ENCODE results near the gene NRTN.
"Not testable (repeated sequence)": the region's sequence is repeated elsewhere in the genome, so short reads cannot be mapped to it uniquely, and the experiment has no call there.

Gene NRTN

GRCh38 chr19:5850743-5851293, 46.0 kb downstream of the NRTN start:
- no peak for ATAC-seq (ENCODE audit: insufficient read depth, low read depth)
- no peak for TF ChIP-seq CTCF (IDR thresholded peaks at IDR 0.05; ENCODE audit: borderline replicate concordance, extremely low read depth, low read length, poor library complexity, severe bottlenecking)
- TF ChIP-seq EZH2 (IDR thresholded peaks at IDR 0.05; ENCODE audit: borderline replicate concordance, low read depth, low read length, severe bottlenecking), result no peak
- no peak overlapping the region for H3K27ac ChIP-seq (ENCODE audit: low read length)
- H3K9me3 ChIP-seq (ENCODE audit: insufficient read depth, low read length, severe bottlenecking), result no peaks in the 10 kb centered on the region
- no peaks in the 10 kb centered on the region for H3K4me1 ChIP-seq (ENCODE audit: insufficient read depth, low read length)
- no peak overlapping the region for H3K9ac ChIP-seq (ENCODE audit: low read depth, low read length)
- H3K27me3 ChIP-seq (ENCODE audit: insufficient read depth, low read length, poor library complexity), result no peaks in the 10 kb centered on the region
- H3K36me3 ChIP-seq (ENCODE audit: insufficient read depth, low read length), result no peaks in the 10 kb centered on the region
- H3K79me2 ChIP-seq (ENCODE audit: insufficient read depth, low read length), result no peaks in the 10 kb centered on the region
- no peak overlapping the region for H3K4me3 ChIP-seq (ENCODE audit: low read depth in 1 of 2, low read length in 2 of 2)
- H2AFZ ChIP-seq (ENCODE audit: low read depth, low read length), result no peak overlapping the region
- H4K20me1 ChIP-seq (ENCODE audit: insufficient read depth, low read length), result no peaks in the 10 kb centered on the region
- no peak overlapping the region for H3K4me2 ChIP-seq (ENCODE audit: insufficient read depth, low read length)
- DNase-seq, result no peak

GRCh38 chr19:5851302-5851701, 46.4 kb downstream of the NRTN start, which contains the start of gene FUT3:
Gene FUT3, minus strand, starts transcription at chr19:5851449.
- Histone ChIP-seq H2AFZ (ENCODE audit: low read depth, low read length) (no peak within 1 kb of the TSS), H3K4me2 (ENCODE audit: insufficient read depth, low read length) (no peak within 1 kb of the TSS)

GRCh38 chr19:5854121-5854520, 49.3 kb downstream of the NRTN start:
- H4K20me1 ChIP-seq (ENCODE audit: insufficient read depth, low read length); H3K36me3 ChIP-seq (ENCODE audit: insufficient read depth, low read length); DNase-seq; H3K27ac ChIP-seq (ENCODE audit: low read length); H2AFZ ChIP-seq (ENCODE audit: low read depth, low read length); H3K9me3 ChIP-seq (ENCODE audit: insufficient read depth, low read length, severe bottlenecking); H3K9ac ChIP-seq (ENCODE audit: low read depth, low read length); H3K4me1 ChIP-seq (ENCODE audit: insufficient read depth, low read length); H3K4me2 ChIP-seq (ENCODE audit: insufficient read depth, low read length); H3K27me3 ChIP-seq (ENCODE audit: insufficient read depth, low read length, poor library complexity); ATAC-seq (ENCODE audit: insufficient read depth, low read depth); H3K4me3 ChIP-seq (ENCODE audit: low read depth in 1 of 2, low read length in 2 of 2); H3K79me2 ChIP-seq (ENCODE audit: insufficient read depth, low read length): not testable (repeated sequence)

More at GRCh38 chr19:5851302-5851701, 46.4 kb downstream of the NRTN start, which contains the start of gene FUT3:
- no peak within 1 kb of the TSS for H3K4me3 ChIP-seq (ENCODE audit: low read depth in 1 of 2, low read length in 2 of 2)
- DNase-seq, result no peak
- no peak within 1 kb of the TSS for H3K27ac ChIP-seq (ENCODE audit: low read length)
- no peak within 1 kb of the TSS for H3K9ac ChIP-seq (ENCODE audit: low read depth, low read length)
- no peaks in the 10 kb centered on the region for H3K4me1 ChIP-seq (ENCODE audit: insufficient read depth, low read length)
- H3K79me2 ChIP-seq (ENCODE audit: insufficient read depth, low read length), result no peaks in the 10 kb centered on the region
- H3K9me3 ChIP-seq (ENCODE audit: insufficient read depth, low read length, severe bottlenecking), result no peaks in the 10 kb centered on the region
- H4K20me1 ChIP-seq (ENCODE audit: insufficient read depth, low read length), result no peaks in the 10 kb centered on the region
- no peaks in the 10 kb centered on the region for H3K36me3 ChIP-seq (ENCODE audit: insufficient read depth, low read length)
- no peak for TF ChIP-seq CTCF (IDR thresholded peaks at IDR 0.05; ENCODE audit: borderline replicate concordance, extremely low read depth, low read length, poor library complexity, severe bottlenecking)
- TF ChIP-seq EZH2 (IDR thresholded peaks at IDR 0.05; ENCODE audit: borderline replicate concordance, low read depth, low read length, severe bottlenecking), result no peak
- H3K27me3 ChIP-seq (ENCODE audit: insufficient read depth, low read length, poor library complexity), result no peaks in the 10 kb centered on the region
- no peak for ATAC-seq (ENCODE audit: insufficient read depth, low read depth)

GRCh38 chr19:5855151-5855550, 50.3 kb downstream of the NRTN start:
- not testable (repeated sequence) for DNase-seq; ATAC-seq (ENCODE audit: insufficient read depth, low read depth); H3K4me3 ChIP-seq (ENCODE audit: low read depth in 1 of 2, low read length in 2 of 2); H2AFZ ChIP-seq (ENCODE audit: low read depth, low read length); H4K20me1 ChIP-seq (ENCODE audit: insufficient read depth, low read length); H3K79me2 ChIP-seq (ENCODE audit: insufficient read depth, low read length); H3K27me3 ChIP-seq (ENCODE audit: insufficient read depth, low read length, poor library complexity); H3K27ac ChIP-seq (ENCODE audit: low read length); H3K4me2 ChIP-seq (ENCODE audit: insufficient read depth, low read length); H3K9ac ChIP-seq (ENCODE audit: low read depth, low read length); H3K36me3 ChIP-seq (ENCODE audit: insufficient read depth, low read length); H3K4me1 ChIP-seq (ENCODE audit: insufficient read depth, low read length); H3K9me3 ChIP-seq (ENCODE audit: insufficient read depth, low read length, severe bottlenecking)
